M059J (cell line): ENCODE measurements around the gene MEF2D. TPM values are rescaled to one million over a fixed set of nuclear protein-coding genes. Genes with fewer than 3 reads are reported as not detected.

Source experiments
- DNase-seq: peaks from one replicate; pipeline ENCODE4 v3.0.0-alpha.2; 2012; ENCODE audit warnings: low read depth
- total RNA-seq: library from RNA; depleted of rRNA; stranded (reverse); fragments of >200 nt; shearing (Covaris generic); gene quantifications from 2 replicates; pipeline ENCODE4 v1.2.3, GENCODE V29; 2014; rRNA removed

The MEF2D gene
- 10.6 and 26.3 TPM in 2 replicates for total RNA-seq

GRCh38 chr1:156500543-156500792 is at the start of gene MEF2D:
MEF2D (minus strand) TSS chr1:156500775; CDS start chr1:156483292, 17,483 bp downstream.
- DNase-seq, result no peak

DNA sequence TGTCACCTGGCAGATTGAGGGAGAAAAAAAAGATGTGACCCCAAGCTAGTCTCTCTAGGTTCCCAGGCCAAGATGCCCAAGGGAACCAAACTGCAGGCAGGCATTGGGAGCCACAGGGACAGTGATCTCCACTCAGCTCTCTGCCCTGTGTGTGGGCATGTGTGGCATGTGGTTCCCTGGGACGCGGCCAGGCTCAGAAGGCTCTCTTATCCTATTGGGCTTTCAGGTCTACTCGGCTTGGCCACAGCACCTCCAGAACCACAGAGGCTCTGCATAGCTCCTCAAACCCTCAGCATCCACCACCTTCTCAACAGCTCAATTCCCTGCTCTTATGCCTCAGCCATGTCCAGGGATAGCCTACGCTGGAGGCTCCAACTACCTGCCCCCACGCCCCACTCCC is 49.8 kb upstream of the MEF2D start:
- no peak for DNase-seq

DNA sequence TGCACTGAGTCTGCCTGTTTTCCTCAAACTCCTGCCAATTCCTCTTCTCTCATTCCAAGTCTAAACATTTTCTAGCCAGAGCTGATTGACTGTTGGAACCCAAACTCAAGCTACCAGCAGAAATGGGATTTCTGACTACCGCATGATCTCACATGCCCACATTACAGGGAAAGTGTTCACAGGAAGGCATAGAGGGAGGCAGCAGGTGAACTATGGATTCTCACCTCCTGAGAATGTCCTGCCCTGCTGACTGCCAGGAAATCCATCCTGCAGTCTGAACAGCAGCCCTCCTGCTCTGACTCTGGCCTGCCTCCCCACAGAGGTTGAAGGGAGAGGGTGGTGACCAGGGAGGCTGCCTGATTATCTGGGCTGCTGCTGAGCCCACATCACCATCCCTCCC is 49.3 kb upstream of the MEF2D start:
- no peak for DNase-seq

DNA sequence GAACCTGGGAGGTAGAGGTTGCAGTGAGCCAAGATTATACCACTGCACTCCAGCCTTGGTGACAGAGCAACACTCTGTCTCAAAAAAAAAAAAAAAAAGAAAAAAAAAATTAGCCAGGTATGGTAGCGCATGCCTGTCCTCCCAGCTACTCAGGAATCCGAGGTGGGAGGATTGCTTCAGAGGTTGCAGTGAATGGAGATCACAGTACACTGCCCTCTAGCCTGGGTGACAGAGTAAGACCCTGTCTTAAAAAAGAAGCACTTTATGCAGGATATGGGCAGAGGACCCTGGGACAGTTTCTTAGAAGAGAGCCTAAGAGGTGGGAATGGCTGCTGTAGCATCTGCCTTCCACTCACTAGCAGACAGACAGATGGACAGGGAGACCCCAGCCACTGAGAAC is 48.8 kb upstream of the MEF2D start:
- no peak for DNase-seq

- no peak for DNase-seq
These were observed 47.4 kb upstream of the MEF2D start for GRCh38 chr1:156547982-156548381.

DNA sequence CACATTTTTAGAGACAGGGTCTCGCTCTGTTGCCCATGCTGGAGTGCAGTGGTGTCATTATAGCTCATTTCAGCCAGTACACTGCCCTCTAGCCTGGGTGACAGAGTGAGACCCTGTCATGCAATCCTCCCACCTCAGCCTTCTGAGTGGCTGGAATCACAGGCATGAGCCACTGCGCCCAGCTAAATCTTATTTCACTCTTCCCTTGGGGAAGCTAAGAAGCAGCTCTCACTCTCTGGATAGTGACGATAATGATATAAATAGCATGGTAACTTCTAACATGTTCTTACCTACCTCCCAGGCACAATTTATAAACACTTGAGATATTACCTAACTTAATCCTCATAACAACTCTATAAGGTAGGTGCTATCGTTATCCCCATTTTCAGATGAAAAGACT is 46.9 kb upstream of the MEF2D start:
- DNase-seq, result no peak

DNA sequence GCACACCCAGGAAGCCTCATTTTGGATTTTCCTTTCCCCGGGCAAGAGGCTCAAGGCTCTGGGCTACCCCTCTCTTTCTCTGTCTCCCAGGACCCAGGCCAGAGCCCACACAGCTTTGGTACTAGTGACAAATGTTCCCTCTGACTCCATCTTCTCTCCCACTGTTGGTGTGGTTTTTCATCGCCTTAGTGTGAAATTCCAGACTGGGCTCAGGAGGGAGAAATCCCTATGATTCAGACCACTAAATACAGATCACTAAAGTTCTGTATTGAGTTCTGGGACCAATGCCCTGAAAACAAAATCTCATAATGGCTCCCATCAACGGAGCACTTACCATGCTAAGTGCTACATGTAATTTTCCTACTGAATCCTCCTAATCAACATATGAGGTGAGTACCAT is 45.7 kb upstream of the MEF2D start:
- DNase-seq, result no peak

GRCh38 chr1:156544592-156545102 is 44.1 kb upstream of the MEF2D start:
- DNase-seq, result no peak

DNA sequence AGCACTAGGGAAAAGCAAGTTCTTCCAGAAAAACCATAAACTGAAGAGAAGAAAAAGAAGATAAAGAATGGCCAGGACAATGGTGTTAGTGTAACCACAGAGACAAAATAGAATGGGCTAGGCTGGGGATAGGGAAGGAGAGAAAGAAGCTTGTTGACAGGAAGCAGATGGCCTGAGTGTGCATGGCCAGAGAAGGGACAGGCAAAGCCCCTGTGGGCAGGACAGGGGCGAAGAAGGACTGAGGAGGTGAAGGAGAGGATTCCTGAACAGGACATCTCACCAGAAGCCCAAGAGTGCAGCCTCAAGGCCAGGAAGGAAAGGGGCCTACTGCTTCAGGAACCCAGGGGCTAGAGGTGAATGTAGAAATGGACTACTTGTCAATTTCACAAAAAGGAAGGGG is 42.5 kb upstream of the MEF2D start:
- no peak for DNase-seq

DNA sequence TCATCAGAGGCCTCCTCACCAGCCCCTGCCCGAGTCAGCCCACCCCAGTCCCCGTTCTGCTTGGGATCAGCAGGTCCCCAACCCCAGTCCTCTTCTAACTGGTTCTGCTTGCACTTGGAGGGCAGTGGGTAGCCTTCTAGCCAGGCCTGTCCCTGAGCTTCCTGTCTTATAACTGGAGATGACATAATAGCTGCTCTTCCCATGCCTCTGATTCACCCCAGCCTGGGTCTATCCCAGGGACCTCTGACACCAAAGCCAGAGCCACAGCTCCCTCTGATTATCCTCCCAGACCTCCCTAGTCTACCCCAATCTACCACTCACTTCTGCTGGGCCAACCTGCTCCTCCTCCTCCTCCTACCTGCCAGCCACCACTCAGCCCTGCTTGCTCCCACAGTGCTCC is 40.4 kb upstream of the MEF2D start:
- no peak for DNase-seq

DNA sequence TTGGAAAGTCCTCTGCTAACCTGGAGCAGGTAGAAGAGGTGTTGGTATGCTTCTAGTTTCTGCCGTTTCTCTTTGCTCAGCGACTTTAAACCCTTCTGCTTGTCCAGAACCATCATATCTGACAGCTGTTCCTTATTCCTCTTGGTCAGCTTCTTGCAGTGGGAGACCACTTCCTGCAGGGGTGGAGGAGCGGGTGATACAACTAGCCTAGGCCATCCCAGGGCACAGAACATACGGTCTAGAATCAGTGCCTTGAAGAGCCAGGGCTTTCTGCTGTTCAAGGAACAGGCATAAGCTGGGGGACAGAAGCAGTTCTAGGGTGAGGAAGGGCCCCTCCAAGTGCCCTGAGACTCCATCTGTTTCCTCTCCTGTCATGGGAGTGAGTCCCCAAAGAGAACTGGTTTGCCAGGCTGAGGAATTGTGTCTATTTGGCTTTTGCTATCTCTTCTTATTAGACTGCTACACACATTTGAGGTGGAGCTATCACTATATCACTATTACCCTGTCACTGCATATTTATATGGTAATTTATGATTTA is 39.3 kb upstream of the MEF2D start:
- no peak for DNase-seq

DNA sequence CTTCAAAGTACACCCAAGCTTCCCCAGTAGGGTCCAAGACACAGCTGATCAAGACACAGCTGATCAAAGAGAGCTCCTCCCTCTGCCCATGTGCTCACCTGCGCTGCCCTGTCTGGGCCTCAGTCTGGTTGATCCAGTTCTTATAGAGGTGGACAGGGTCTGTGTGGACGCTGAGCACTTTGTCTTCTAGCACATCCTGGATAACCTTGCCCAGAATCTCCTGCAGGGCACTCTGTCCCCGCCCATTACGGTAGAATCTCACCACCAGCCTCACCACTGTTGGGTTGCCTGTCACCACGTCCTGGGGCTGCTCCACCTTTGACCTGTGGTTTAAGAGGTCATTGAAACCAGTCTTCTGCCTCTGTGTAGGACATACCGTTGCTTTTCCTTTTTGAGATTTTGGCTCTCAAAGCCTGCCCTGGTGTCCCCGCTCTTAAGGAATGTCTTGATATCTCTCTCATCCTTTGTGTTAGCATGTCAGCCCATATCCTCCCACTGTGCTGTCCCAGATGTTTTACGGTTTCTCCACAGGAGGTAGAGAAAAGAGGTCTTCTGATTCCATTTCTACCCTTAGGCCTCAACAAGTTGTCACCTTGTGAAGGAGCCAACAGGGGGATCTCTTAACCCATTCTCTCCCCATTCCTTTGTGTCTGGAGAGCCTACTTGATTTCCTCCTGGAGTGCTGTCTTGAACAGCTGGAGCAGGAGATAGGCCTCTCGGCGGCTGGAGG is 38.3 kb upstream of the MEF2D start:
- no peak for DNase-seq

- no peak for DNase-seq
These were observed 36.5 kb upstream of the MEF2D start for GRCh38 chr1:156537027-156537426.

- DNase-seq, result no peak
These were observed 34.0 kb upstream of the MEF2D start for GRCh38 chr1:156534424-156535060.

- no peak for DNase-seq
These were observed 33.1 kb upstream of the MEF2D start for GRCh38 chr1:156533568-156534220.

GRCh38 chr1:156532374-156532773 is 31.8 kb upstream of the MEF2D start:
- no peak for DNase-seq

DNA sequence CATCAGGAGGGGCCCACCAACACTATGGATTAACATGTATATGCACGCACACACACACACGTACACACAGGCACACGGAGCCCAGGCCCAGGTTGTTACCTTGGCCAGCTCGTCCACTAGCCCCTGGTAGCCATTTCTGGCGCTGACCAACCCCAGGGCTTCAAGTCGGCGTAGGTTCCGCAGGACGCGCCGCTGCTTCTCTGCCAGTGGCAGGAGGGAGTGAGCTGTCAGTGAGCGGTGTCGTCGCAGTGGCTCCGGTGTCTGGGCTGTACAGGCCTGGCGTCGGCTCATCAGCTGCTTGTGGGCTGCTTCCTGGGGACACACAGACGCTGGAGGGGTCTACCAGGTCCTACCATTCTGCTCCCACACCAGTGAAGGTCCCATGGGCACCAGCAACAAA is 29.4 kb upstream of the MEF2D start:
- no peak for DNase-seq

DNA sequence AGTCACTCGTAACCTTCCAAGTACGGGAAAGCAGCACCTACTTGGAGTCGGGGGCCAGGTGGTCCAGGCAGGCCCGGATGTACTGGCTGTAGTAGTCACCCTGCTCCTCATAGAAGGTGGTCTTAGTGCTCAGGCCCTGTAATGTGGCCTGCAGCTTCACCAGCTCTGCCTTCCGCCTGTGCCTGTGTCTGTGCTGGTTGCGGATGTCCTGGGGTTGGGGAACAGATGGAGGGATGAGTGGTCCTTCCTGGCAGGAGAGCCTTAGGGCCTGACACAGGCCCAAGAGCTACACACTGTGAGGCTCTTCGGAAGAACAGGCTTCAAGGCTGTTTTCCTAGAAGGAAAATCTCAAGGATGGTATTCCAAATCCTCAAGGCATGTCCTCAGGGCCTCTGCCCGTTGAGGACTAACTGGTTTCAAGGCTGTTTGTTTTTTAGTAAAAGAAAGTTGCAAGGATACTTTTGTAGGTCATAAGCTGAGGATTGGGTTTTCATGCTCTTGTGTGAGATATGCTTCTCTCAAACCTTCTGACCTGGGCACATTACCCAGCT is 28.4 kb upstream of the MEF2D start:
- no peak for DNase-seq

- DNase-seq, result no peak
These were observed 27.7 kb upstream of the MEF2D start for GRCh38 chr1:156528231-156528630.

DNA sequence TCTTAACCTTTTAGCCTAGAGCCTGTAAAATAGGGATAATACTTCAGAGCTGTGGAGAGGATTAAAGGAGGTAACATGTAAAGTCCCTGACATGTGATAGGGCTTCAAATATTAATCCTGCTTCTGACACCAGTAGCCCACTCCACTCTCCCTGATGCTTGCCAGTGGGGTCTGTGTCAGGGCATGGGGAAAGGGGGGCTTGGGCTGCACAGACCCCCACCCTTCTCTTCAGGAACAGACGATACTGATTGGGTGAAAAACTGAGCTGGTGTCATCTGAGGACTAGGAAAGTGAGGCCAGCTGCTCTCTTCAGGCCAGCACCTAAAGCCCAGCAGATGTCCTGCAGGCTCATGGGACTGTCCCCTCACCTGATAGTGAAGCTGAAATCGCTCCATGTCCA is 27.0 kb upstream of the MEF2D start:
- no peak for DNase-seq

GRCh38 chr1:156525856-156526489 is 25.4 kb upstream of the MEF2D start:
- DNase-seq, result no peak

DNA sequence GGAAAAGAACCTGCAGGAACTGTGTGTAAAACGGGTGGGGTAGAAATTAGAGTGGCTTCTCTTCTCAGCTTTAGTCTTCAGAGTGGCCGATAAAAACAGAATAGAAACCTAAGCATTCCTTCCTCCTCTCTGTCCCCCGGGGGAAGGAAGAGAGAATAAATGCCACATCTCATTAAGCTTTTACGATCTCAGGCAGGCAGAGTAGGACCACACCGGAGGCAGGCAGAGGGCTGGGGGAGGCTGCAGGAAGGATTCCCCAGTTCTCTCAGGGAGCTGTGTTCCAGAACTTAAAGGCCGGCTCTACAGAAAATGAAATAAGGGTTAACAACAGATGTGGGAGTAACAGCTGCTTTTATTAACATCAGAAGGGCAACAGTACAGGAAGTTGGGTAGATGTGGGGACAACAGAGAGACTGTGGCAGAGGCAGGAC is 24.5 kb upstream of the MEF2D start:
- no peak for DNase-seq
